HG02759 (cell line): ENCODE results near the gene GLYR1.

ENCODE experiments used
- ATAC-seq: cut with Tn5 transposase; IDR thresholded peaks from one replicate; pipeline ENCODE4 v1.9.1; 2021; ENCODE audit warnings: mild to moderate bottlenecking, moderate library complexity; ENCODE audit not compliant: unreplicated experiment

The GLYR1 gene

GRCh38 chr16:4880006-4880580, 33.0 kb upstream of the GLYR1 start:
- no peak for ATAC-seq

GRCh38 chr16:4879049-4879448, 32.0 kb upstream of the GLYR1 start:
- ATAC-seq: no peak

GRCh38 chr16:4877380-4877685, 30.2 kb upstream of the GLYR1 start:
- no peak for ATAC-seq

- ATAC-seq: no peak
Observed at GRCh38 chr16:4876646-4877379, 29.7 kb upstream of the GLYR1 start.

- ATAC-seq: no peak
Observed at GRCh38 chr16:4874666-4875065, 27.6 kb upstream of the GLYR1 start.

GRCh38 chr16:4873091-4873490, 26.0 kb upstream of the GLYR1 start:
- ATAC-seq: no peak

GRCh38 chr16:4871071-4871470, 24.0 kb upstream of the GLYR1 start:
- no peak for ATAC-seq

GRCh38 chr16:4870138-4870671, 23.1 kb upstream of the GLYR1 start:
- no peak for ATAC-seq

- ATAC-seq: no peak
Observed at GRCh38 chr16:4869147-4869805, 22.2 kb upstream of the GLYR1 start.

- ATAC-seq: no peak
Observed at GRCh38 chr16:4868535-4868934, 21.4 kb upstream of the GLYR1 start.

- ATAC-seq: peak; percentile 45
Observed at GRCh38 chr16:4868026-4868425, 20.9 kb upstream of the GLYR1 start.

- no peak for ATAC-seq
Observed at GRCh38 chr16:4866586-4866985, 19.5 kb upstream of the GLYR1 start.

- ATAC-seq: no peak
Observed at GRCh38 chr16:4865231-4865860, 18.3 kb upstream of the GLYR1 start.

GRCh38 chr16:4864728-4865127, 17.6 kb upstream of the GLYR1 start:
- ATAC-seq: no peak

GRCh38 chr16:4862639-4863038, 15.6 kb upstream of the GLYR1 start:
- ATAC-seq: no peak

- ATAC-seq: no peak
Observed at GRCh38 chr16:4860727-4861342, 13.7 kb upstream of the GLYR1 start.

- no peak for ATAC-seq
Observed at GRCh38 chr16:4859900-4860255, 12.8 kb upstream of the GLYR1 start.

- no peak for ATAC-seq
Observed at GRCh38 chr16:4859190-4859899, 12.3 kb upstream of the GLYR1 start.

- no peak for ATAC-seq
Observed at GRCh38 chr16:4855804-4856203, 8.7 kb upstream of the GLYR1 start.

- no peak for ATAC-seq
Observed at GRCh38 chr16:4855371-4855770, 8.3 kb upstream of the GLYR1 start.
